H1 (cell line): ENCODE data around the gene TEKT3.

ENCODE experiments used
- CHD2 ChIP-seq: IDR thresholded peaks from 2 replicates; pipeline ENCODE4 v1.6.1; 2012; ENCODE audit warnings: low read length, improper control_type of control experiment
- CTCF ChIP-seq, 3 experiments: IDR thresholded peaks; 1 replicate in 2 of 3; 2 replicates in 1 of 3; pipeline versions ENCODE4 v1.5.1 to v1.6.1; 2011; ENCODE audit warnings: low read length in 3 of 3, mild to moderate bottlenecking in 3 of 3, inconsistent platforms in 2 of 3, low read depth in 1 of 3, moderate library complexity in 1 of 3; ENCODE audit not compliant: insufficient read depth in 1 of 3; ENCODE audit errors: control extremely low read depth in 1 of 3
- EZH2 ChIP-seq: fragments of 200-600 bp; sonication (generic); IDR thresholded peaks from 2 replicates; pipeline ENCODE4 v1.7.1; 2012; ENCODE audit warnings: low read depth, mild to moderate bottlenecking, moderate library complexity, low read length, inconsistent platforms; ENCODE audit not compliant: severe bottlenecking
- JUND ChIP-seq: IDR thresholded peaks from 2 replicates; pipeline ENCODE4 v1.6.1; 2011; ENCODE audit warnings: mild to moderate bottlenecking, improper control_type of control experiment, low read length
- MAX ChIP-seq: IDR thresholded peaks from 2 replicates; pipeline ENCODE4 v1.6.1; 2012; ENCODE audit warnings: inconsistent platforms
- NRF1 ChIP-seq: IDR thresholded peaks from 2 replicates; pipeline ENCODE4 v1.6.1; 2011; ENCODE audit warnings: mild to moderate bottlenecking, low read depth, low read length, improper control_type of control experiment
- POLR2A ChIP-seq, 2 experiments: IDR thresholded peaks; 1 replicate in 1 of 2; 2 replicates in 1 of 2; pipeline ENCODE4 v1.6.1; 2011; ENCODE audit warnings: low read depth in 2 of 2, low read length in 2 of 2, mild to moderate bottlenecking in 2 of 2; ENCODE audit errors: control extremely low read depth in 1 of 2
- POLR2AphosphoS5 ChIP-seq: IDR thresholded peaks from 2 replicates; pipeline ENCODE4 v1.6.1; 2011; ENCODE audit warnings: low read depth, low read length
- RAD21 ChIP-seq, 2 experiments: IDR thresholded peaks in 1 of 2; conservative IDR thresholded peaks in 1 of 2; 2 replicates each; pipeline ENCODE4 v1.6.1; 2011; ENCODE audit warnings: low read depth in 2 of 2, low read length in 2 of 2, improper control_type of control experiment in 1 of 2, inconsistent platforms in 1 of 2, mild to moderate bottlenecking in 1 of 2, moderate library complexity in 1 of 2
- RNF2 ChIP-seq: fragments of 200-900, 300-1000 bp; sonication (generic); IDR thresholded peaks from 2 replicates; pipeline ENCODE4 v1.7.1; 2016; ENCODE audit warnings: borderline replicate concordance, low read depth, mild to moderate bottlenecking, antibody characterized with exemption, low read length; ENCODE audit not compliant: poor library complexity, severe bottlenecking; ENCODE audit errors: missing control alignments
- YY1 ChIP-seq: IDR thresholded peaks from 2 replicates; pipeline ENCODE4 v1.6.1; 2011; ENCODE audit warnings: low read depth, mild to moderate bottlenecking, low read length

GRCh38 chr17:15377616-15378015 is 36.2 kb upstream of the TEKT3 start:
- TF ChIP-seq EZH2: no peak
- TF ChIP-seq NRF1: no peak
- no peak for TF ChIP-seq YY1
- TF ChIP-seq CTCF (IDR thresholded peaks at IDR 0.05; ENCODE audit: control extremely low read depth in 1 of 3, insufficient read depth in 1 of 3, low read depth in 1 of 3, low read length in 3 of 3): no peak
- no peak for TF ChIP-seq POLR2AphosphoS5
- no peak for TF ChIP-seq POLR2A (IDR thresholded peaks at IDR 0.05; ENCODE audit: control extremely low read depth in 1 of 2, low read depth in 2 of 2, low read length in 2 of 2)
- TF ChIP-seq CHD2: no peak
- TF ChIP-seq RAD21 (IDR thresholded peaks at IDR 0.05 in 1 of 2, conservative IDR thresholded peaks at IDR 0.05 in 1 of 2; ENCODE audit: low read depth in 2 of 2, low read length in 2 of 2): no peak
- TF ChIP-seq RNF2: no peak
- TF ChIP-seq MAX: no peak
- no peak for TF ChIP-seq JUND
